GOT3 (cell line): Measurements from ENCODE around the gene EMILIN2.

Experiments used
- DNase-seq: peaks from one replicate; lab custom pipeline; 2025; ENCODE audit warnings: mixed read lengths; lab: John Stamatoyannopoulos, UW

EMILIN2 gene

DNA sequence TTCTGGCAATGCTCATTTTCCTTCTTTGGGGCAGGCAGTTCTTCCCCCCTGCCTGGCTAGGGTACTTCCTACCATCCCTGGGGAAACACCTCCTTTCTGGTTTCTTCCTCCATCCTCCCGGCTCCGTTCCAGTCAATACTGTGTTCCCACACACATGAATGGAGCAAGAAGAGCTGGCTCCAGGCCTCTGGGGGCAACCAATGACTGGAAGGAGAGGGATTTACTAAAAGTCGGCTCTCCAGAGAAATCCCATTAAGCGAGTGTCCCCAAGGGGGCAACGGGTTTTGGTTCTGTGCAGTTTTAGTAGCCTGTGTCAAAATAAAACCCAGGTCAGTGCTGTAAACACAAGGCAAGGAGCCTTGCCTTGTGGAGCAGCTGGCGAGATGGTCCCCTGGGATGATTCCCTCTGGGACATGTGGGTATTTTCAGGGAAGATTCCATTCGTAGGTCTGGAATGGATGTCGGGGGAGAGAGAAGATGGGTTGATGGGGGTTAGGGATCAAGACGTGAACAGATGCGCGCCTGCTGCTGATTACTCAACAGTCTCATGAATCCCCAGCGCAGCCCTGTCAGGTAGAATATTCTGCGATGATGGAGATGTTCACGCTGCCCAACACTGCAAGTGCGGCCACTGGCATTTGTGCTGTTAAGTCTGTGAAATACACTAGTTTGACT is 32.0 kb downstream of the EMILIN2 start:
- no peak for DNase-seq

DNA sequence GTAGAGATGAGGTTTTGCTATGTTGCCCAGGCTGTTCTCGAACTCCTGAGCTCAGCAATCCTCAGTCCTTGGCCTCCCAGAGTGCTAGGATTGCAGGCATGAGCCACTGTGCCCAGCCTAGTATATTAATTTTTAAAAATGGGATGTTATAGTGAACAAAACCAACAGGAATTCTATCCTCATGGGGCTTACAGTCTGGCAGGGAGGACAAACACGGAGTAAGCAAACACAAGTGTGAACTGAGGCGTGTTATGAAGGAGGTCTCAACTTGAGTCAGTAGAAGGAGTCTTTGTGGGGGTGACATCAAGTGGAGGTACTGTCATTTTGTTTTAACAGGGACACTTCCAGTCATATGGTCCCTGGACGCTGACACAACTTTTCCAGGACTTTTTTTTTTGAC is 33.1 kb downstream of the EMILIN2 start:
- no peak for DNase-seq

DNA sequence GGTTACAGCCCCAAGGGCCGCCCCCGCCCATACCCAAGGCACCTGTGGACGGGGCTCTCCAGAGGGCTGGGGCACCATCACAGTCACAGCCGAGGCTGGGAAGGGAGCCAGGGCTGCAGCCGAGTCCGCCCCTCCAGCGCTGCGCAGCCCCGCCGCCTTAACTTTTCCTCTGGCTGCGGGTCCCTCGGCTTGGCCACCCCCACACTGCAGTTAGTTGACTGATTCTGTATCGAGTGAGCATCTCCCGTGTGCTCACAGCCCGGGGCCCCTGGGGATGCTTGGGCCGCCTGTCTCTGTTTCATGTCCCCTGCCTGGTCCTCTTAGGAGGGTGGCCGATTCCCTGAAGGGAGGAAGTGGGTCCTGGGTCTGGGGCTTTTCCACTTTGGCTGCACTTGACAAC is 33.7 kb downstream of the EMILIN2 start:
- no peak for DNase-seq

DNA sequence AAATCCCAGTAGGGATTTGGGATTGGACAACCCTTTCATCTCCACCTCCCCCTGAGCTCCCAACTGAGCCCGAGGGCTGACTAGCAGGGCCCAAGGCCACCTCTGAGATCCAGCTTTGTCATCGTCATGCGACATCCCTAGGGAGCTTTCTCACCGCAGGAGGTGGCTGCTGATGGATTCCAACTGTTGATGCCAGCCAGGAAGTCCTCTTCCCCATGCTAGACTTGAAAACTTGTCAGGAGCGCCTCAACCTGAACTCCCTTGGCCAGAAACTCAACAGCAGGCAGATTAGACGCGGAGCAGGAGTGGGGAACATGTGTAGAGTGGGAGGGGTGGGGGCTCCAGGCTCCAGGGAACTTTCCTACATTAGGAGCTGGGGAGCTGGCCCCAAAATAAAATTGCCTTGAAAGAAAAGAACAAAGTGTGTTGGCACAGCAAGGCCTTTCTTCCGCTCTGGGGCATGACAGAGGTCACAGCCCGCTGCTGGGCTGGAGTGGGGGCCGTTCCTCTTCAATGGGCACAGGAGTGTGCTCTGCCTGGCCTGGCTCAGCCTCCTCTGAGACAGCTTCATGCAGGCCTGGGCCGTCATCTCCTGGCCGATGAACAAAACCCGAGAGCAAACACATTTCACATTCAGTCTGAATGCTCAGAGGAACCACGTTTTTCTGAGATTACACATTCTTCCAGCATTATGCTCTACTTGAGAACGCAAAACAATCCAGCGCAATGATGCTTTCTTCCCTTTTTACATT is 34.5 kb downstream of the EMILIN2 start:
- no peak for DNase-seq

DNA sequence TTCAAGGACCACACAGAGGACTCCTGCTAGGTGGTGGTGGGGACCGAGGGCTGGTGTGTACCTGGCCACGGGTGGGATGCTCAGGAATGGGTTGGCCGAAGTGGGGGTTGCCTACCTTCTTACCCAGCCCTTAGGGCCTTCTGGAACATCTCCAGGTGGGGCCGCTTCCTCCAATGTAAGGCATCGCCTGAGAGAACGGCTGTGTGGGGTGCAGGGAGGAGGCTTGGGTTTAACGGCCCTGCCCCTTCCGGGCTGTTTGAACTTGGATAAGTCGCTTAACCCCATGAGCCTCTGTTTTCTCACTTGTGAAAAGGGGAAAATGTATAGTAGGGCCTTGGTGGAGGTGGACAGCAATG is 35.0 kb downstream of the EMILIN2 start:
- no peak for DNase-seq

DNA sequence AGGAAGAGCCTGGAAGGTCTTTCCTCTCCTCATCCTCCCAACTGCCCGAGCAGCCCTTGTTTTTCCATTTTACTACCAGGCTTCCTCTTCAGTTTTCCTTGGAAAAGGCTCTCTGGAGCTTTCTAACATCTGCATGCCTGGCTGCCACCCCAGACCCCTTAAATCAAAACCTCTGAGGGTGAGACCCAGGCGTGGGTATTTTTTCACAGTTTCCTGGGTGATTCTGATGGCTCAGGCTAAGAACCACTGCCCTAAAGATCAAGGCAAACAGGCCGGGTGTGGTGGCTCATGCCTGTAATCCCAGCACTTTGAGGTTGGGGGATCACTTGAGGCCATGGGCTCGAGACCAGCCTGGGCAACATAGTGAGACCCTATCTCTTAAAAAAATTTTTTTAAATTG is 35.4 kb downstream of the EMILIN2 start:
- no peak for DNase-seq

DNA sequence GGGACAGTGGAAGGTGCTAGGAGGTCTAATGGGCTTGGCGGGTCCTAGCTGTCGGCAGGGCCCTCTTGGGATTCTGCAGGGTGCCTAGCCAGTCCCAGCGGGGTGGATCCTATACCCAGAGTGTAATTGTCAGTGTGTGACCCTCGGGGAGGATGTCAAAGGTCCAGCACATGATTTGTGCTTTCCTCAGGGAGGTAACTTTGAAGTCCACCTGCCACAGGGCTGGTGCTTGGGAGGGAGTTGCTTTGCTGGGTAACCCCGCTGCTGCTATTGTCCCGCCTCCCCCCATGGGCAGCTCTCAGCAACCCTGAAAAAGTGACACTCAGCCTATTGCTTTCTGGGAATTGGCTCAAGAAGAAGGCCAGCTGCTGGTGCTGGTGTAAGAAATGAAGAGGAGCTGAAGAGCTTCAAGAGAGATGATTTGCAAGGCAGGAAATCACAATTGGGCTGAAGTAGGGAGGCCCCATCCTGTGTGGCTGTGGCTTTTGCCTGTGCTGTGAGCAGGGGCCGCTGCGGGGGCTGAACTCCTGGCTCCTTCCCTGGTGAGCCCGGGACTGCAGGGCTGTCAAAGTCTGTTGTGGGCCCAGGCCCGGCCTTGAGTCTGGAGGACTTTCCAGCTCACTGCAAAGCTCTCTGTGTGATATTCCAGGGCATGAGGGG is 36.4 kb downstream of the EMILIN2 start:
- DNase-seq = no peak

DNA sequence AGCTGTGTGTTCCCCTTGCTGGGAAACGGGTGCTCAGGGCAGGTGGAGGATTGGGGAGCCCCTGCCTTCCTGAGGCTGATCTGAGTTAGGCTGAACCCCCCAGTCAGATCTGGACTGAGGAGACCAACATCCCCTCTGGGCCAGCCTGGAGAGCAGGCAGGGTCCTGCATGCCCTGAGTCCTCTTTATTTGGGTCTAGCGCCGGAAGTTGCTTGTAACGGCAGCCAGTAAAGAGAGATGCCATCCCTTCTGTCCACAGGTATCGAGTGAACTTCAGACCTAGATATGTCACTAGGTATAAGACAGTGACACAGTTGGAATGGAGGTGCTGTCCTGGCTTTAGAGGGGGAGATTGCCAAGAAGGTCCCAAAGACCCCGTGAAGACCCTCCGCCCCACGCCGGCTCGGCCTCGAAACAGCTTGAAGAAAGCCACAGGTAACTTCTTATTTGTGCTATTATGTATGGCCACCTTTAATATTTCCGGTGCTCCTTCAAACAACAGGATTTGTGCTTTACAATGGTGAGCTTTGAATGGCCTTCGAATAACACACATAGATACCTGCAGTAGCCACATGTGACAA is 38.0 kb downstream of the EMILIN2 start:
- DNase-seq = no peak

DNA sequence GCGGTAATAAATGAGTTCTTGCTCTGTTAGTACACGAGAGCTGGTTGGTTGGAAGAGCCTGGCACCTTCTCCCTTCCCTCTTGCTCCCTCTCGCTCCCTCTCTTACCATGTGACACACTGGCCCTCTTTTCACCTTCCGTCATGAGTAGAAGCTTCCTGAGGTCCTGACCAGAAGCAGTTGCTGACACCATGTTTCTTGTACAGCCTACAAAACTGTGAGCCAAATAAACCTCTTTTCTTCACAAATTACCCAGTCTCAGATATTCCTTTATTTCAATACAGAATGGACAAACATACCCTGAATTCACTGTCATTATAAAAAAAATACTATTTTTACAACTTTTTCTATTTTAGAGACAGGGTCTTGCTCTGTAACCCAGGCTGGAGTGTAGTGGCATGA is 40.7 kb downstream of the EMILIN2 start:
- no peak for DNase-seq

DNA sequence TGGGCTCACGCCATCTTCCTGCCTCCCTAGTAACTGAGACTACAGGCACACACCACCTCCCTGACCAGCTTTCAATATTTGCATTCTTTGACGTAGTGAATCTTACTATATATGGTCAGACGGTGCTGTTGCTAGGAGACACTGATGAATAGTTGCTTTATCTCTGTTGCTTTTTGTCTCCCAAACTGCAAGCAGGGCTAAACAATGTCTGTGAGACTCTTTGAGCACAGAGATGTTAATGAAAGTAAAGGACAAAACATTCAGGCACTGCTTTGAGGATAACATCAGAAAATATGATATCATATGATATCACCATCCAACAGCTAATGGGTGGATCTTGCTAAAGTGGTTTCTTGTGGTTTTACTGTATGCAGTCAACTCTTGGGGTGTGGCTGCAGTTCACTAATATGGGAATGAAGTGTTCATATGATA is 43.0 kb downstream of the EMILIN2 start:
- DNase-seq = no peak

DNA sequence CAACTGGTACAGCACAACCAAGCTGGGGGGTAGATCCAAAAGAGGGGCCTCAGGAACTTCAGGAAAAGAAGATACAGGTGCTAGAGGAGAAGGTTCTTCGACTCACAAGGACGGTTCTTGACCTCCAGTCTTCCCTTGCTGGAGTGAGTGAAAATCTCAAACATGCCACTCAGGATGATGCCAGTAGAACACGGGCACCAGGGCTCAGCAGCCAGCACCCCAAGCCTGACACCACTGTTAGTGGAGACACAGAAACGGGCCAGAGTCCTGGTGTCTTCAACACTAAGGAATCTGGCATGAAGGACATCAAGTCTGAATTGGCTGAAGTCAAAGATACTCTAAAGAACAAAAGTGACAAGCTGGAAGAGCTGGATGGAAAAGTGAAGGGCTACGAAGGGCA is 43.8 kb downstream of the EMILIN2 start:
- DNase-seq = no peak

DNA sequence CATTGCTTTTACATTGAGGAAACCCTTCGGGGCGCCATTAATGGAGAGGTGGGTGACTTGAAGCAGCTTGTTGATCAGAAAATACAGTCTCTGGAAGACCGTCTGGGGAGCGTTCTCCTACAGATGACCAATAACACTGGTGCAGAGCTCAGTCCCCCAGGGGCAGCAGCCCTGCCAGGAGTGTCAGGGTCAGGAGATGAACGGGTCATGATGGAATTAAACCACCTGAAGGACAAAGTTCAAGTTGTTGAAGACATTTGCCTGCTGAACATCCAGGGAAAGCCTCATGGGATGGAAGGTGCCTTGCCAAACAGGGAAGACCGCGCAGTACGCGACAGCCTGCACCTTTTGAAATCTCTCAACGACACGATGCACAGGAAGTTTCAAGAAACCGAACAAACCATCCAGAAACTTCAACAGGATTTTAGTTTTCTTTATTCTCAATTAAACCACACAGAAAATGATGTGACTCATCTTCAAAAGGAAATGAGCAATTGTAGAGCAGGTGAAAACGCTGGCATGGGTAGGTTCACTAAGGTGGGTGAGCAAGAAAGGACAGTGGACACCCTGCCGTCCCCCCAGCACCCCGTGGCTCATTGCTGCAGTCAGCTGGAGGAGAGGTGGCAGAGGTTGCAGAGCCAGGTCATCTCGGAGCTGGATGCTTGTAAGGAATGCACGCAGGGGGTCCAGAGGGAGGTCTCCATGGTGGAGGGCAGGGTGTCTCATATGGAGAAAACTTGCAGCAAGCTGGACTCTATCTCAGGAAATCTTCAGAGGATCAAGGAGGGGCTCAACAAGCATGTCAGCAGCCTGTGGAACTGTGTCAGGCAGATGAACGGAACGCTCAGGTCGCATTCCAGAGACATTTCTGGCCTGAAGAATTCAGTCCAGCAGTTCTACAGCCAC is 45.0 kb downstream of the EMILIN2 start:
- no peak for DNase-seq

DNA sequence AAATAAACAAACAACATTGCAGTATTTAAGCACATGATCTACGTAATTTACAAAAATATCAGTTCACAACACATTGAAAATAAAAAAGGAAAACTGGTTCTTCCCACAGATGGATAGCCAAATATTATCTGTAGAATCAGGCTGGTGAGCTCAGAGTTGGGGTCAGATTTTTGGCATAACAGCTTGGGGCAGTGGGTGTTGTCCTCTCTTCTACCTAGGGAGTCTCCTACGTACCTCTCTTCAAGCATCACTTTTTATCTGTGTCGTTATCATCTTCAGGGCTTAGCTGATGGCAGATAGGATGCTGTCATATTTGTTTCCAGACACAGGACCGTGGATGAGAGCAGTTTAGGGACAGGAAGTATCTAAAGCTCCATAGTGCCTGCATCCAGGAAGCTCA is 46.2 kb downstream of the EMILIN2 start:
- DNase-seq = no peak

DNA sequence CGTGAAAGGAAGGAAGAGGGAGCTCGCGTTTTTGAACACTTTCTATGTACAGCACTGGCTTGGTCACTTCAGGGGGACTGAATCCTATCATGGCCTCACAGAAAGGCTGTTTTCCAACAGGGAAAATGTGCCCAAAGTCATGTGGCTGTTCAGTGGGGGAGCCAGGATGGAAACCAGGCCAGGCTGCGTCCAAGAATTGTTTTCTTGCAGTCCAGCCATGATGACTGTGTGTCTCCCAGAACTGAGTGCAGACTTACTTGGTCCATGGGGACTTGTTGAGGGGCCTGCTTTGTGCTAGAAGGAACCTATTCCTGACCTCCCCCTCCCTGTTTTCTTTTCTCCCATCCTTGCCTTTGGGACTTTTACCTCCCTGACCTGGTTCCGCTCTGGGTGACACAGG is 46.9 kb downstream of the EMILIN2 start:
- no peak for DNase-seq

DNA sequence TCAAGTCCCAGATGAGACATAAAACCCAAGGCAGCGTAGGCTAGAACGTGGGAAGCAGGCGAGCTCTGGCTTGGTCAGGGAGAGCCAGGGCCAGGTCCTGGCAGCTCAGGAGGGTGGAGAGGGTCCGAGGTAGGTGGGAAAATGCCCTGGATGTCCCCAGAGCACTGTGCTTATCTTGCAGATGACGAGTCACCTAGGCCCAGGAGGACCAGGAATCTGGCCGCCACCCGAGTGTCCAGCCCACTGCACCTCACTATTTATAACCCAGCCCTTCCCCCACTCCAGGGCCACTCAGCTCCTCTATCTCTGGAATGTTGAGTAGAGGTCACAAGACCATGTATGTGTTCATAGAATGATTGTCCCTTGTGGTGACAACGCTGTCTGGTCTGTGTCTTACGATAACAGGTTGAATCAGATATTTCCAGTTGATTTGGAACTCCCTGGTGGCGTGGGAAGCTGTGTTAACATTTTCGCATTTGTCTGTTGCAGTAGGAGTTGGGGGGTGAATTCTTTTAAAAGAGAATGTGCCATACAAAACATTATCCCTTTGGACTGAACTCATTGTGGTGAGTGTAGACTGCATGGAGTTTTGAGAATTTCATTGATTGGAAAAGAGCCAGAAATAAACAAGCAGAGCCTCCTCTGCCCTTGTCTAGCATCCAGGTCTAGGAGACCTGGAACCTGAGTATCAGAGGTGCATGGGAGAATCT is 47.5 kb downstream of the EMILIN2 start:
- no peak for DNase-seq

DNA sequence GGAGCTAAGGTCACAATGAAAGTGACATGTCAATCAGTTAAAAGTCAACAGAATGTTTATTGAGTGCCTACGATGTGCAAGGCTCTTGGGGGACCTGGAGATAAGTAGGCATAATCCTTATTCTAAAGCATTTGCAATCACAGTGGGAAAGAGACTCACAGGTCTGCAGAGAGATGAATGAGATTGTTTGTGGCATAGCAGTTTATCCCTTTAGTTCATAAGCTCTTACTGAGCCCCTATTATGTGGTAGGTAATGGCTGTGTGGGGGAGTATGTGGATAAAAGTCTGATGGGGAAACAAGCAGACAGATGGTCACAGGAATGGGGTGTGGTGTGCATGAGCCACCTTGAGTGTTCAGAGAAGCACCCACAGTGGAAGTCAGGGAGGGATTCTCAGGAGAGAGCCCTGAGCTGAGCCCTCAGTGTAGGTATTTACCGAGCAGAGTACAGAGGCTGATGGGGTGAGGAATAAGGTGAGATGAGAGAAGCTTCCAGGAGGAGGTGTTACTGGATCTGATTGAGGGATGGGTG is 48.1 kb downstream of the EMILIN2 start:
- DNase-seq = no peak

DNA sequence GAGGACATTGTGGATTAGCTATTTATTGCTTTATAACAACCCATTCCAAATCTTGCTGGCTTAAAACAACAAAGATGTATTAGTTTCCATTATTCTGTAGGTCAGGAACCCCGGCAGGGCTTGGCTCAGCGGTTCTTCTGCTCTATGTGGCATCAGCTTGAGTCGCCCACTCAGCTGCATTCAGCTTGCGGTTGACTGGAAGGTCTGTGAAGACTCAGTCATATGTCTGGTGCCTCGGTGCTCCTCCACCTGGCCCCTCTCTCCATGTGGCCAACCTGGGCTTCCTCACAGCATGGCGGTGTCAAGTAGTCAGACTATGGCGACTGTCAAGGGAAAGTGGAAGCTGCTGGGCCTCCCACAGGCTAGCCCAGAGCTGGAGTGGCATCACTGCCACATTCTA is 48.6 kb downstream of the EMILIN2 start:
- DNase-seq = no peak

DNA sequence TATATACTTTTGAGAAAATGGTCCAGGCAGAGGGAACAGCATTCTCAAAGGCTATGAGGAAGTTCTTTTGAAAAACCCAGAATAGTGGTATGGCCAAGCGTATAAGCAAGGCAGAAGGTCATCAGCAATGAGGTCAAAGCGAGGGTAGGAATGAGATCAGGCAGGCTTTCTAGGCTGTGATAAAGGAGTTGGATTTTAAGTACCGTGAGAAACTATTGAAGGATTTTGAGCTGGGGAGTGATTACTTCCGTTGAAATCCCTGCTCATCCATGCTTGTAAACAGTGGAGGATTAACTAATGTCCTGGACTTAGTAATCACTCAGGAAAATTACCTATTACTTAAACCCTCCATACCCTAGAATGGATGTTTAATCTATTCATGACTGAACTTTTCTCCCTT is 50.2 kb downstream of the EMILIN2 start:
- no peak for DNase-seq

DNA sequence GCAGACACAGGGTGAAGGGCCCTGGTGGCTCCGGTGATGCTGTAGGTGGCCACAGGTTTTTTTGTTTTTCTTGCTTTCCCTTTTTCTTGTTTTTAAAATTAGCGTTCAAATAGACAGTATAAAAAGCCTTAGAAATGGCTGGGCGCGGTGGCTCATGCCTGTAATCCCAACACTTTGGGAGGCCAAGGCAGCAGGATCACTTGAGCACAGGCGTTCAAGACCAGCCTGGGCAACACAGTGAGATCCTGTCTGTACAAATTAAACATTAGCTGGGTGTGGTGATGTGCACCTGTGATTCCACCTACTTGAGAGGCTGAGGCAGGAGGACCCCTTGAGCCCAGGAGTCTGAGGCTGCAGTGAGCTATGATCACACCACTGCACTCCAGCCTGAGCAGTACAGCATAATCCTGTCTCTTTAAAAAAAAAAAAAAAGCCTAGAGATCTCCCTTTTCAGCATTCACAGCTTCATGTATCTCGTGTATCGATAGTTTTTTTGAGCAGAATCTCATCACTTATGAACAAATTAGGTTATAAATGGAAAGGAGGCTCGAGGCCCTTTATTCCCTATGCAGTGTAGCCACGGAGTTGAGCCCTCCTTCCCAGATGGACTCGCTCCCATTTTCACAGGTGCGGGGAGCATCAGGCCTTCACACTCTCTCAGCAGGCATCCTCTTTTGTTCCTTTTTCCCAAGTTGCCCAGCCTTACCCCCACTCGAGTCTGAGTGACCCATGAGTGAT is 50.8 kb downstream of the EMILIN2 start:
- no peak for DNase-seq

DNA sequence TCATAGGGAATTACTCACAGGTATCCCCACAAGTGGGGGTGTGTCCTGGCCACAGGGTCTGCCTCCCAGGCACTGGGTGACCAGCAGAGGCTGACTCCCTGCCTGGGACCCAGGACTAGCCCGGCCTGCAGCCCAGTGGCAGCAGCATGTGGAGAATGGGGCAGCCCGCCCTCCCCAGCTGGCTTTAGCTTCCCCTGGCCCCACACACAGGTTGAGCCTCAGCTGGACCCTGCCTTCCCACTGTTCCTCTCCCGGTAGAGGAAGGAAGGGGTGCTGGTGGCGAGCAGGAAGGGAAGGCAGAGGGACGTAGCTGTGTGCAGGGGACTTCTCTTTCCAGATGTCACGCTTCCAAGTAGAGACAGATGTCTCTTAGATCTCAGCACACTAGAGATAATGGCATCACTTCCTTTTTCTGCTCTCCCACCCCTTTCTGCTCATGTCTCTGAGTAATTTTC is 51.4 kb downstream of the EMILIN2 start:
- DNase-seq = no peak
